Thoracic aorta (tissue), 2 donors: ENCODE results near the gene ARRB2. TPM values are rescaled to one million over a fixed set of nuclear protein-coding genes. Genes with fewer than 3 reads are reported as not detected.

Source experiments
- ATAC-seq: fragments of 150-250 bp; one replicate; pipeline ENCODE4 v1.8.0; 2017; ENCODE audit warnings: low read depth; ENCODE audit not compliant: insufficient number of reproducible peaks, low FRiP score
- DNase-seq: peaks from one replicate; pipeline ENCODE4 v3.0.0-alpha.2; 2020; ENCODE audit warnings: low spot score
- H3K27ac ChIP-seq, 2 donors: fragments of 200-600 bp; sonication (generic); 1 replicate in 1 of 2; 2 replicates in 1 of 2; pipeline ENCODE4 v1.5.1; 2016; ENCODE audit warnings: mild to moderate bottlenecking in 2 of 2, moderate library complexity in 2 of 2
- H3K27me3 ChIP-seq: fragments of 200-600 bp; sonication (generic); replicated peaks from 2 replicates; pipeline ENCODE4 v1.6.0; 2016; ENCODE audit warnings: mild to moderate bottlenecking; ENCODE audit not compliant: insufficient read depth
- H3K36me3 ChIP-seq: fragments of 200-600 bp; sonication (generic); one replicate; pipeline ENCODE4 v1.5.1; 2016
- H3K4me1 ChIP-seq, 2 donors: fragments of 200-600 bp; sonication (generic); 1 replicate in 1 of 2; 2 replicates in 1 of 2; pipeline versions ENCODE4 v1.5.1 to v1.6.0; 2016; ENCODE audit warnings: low read depth in 2 of 2, mild to moderate bottlenecking in 1 of 2; ENCODE audit not compliant: control insufficient read depth in 1 of 2
- H3K4me3 ChIP-seq: fragments of 200-600 bp; sonication (generic); 2 replicates; pipeline ENCODE4 v1.5.1; 2016; ENCODE audit warnings: mild to moderate bottlenecking
- H3K9me3 ChIP-seq: fragments of 200-600 bp; sonication (generic); 2 replicates; pipeline ENCODE4 v1.5.1; 2016
- CTCF ChIP-seq: fragments of 200-600 bp; sonication (generic); IDR thresholded peaks from one replicate; pipeline ENCODE4 v1.5.1; 2019; ENCODE audit warnings: antibody characterized with exemption
- total RNA-seq, 2 donors: library from RNA; depleted of rRNA; stranded (reverse); fragments of >200 nt; gene quantifications; one replicate each; pipeline versions ENCODE4 v1.1.0 to v1.2.3, GENCODE V29; 2016

Gene ARRB2
- total RNA-seq, 2 donors from 2014 or later = 64.5 to 66.3 TPM

DNA sequence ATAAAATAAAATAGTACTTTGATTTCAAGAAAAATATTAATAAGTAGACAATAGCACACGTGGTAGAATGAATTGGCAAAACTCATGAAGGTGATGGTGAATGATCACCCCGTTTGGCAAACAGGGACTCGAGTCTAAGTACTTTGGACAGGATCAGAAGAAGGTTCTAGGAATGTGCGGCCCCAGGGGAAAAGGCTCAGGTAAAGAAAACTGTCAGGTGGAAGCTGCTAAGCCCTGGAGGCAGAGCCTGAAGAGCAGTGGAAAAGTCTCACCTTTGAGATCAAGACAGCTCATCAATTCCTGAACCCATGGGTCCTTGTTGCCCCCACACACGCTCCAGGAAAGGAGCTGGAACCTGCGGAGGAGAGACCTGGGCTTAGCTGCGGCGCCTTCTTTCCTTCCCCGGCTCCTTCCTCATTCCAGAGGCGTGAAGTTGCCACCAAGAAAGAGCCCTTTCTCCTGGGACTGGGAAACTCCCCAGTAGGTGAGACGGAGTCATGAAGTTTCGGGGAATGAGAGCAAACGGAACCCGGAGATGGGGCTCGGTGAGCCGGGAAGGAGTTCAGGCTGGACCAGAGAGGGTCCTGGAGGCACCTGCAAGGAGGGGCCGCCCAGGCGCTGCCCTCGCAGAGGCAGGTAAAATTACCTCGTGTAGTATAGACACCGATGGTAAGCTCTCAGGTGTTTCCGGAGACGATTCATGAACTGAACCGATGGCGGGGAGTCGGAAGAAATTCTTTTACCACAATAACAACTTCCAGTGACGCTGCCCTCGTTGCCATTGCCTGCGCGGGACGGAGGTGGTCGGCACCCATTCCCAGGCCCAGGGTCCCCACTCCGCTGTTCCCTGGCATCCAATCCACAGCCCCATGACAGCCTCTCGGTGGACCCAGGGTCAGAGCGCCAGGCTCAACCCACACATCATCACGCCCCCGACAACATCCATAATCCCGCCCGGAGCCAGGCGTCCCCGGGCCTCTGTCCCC, 28.0 kb downstream of the ARRB2 start:
- ATAC-seq (no peak), DNase-seq (no peak)
- H3K4me3 ChIP-seq = peak overlapping the region; percentile 89
- H3K27me3 ChIP-seq = no peaks in the 10 kb centered on the region
- H3K4me1 ChIP-seq = peaks cover 10 to 12% of the 10 kb centered on the region in 2 donors
- TF ChIP-seq CTCF = no peak
- H3K36me3 ChIP-seq = peaks cover 6% of the 10 kb centered on the region
- H3K27ac ChIP-seq = peak overlapping the region in 1 of 2 donors; percentile 27
- no peaks in the 10 kb centered on the region for H3K9me3 ChIP-seq

GRCh38 chr17:4739122-4740024, 28.9 kb downstream of the ARRB2 start, which contains the start of the genes CXCL16 and ZMYND15:
CXCL16 (minus strand) TSS chr17:4739928; CDS start chr17:4739339, 589 bp downstream.
ZMYND15 (plus strand) TSS chr17:4739833; CDS start chr17:4740549, 716 bp downstream.
- Histone ChIP-seq H3K4me1 (peaks cover 10 to 12% of the 10 kb centered on the region in 2 donors), H3K27me3 (no peaks in the 10 kb centered on the region), H3K27ac (peak within 1 kb of the TSS; percentile 23 to 27), H3K4me3 (peak within 1 kb of the TSS; percentile 89), H3K36me3 (peaks cover 6% of the 10 kb centered on the region), H3K9me3 (no peaks in the 10 kb centered on the region)
- TF ChIP-seq CTCF = no peak
- DNase-seq = no peak
- peak; percentile 27 for ATAC-seq

DNA sequence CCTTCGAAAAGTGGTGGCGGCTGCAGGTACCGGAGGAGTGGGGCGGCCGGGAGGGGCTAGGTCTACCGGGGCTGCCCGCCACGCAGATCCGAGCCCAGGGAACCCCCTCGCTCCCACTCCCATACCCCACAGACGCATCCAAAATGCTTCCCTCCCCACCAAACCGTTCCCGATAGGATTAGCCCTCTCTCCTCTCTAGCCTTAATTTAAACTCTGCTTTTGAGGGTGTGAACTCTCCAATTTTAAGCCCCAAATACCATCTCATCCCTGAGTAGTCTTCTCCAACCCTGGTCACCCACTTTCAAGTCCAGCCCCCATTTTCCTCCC, 29.6 kb downstream of the ARRB2 start:
- H3K4me1 ChIP-seq = peaks cover 10 to 15% of the 10 kb centered on the region in 2 donors
- DNase-seq (no peak), ATAC-seq (no peak)
- peaks cover 3% of the 10 kb centered on the region for H3K36me3 ChIP-seq
- H3K4me3 ChIP-seq = peak overlapping the region; percentile 89
- H3K27me3 ChIP-seq = no peaks in the 10 kb centered on the region
- H3K27ac ChIP-seq = no peak overlapping the region
- no peak for TF ChIP-seq CTCF
- no peaks in the 10 kb centered on the region for H3K9me3 ChIP-seq

GRCh38 chr17:4740584-4740983, 30.2 kb downstream of the ARRB2 start:
- H3K36me3 ChIP-seq = no peaks in the 10 kb centered on the region
- TF ChIP-seq CTCF = no peak
- DNase-seq (no peak), ATAC-seq (no peak)
- no peaks in the 10 kb centered on the region for H3K27me3 ChIP-seq
- H3K4me3 ChIP-seq = peak overlapping the region; percentile 89
- no peaks in the 10 kb centered on the region for H3K9me3 ChIP-seq
- no peak overlapping the region for H3K27ac ChIP-seq
- H3K4me1 ChIP-seq = peaks cover 10 to 17% of the 10 kb centered on the region in 2 donors
